Measurements from ENCODE around the gene PLLP. TPM values are rescaled to one million over a fixed set of nuclear protein-coding genes. Genes with fewer than 3 reads are reported as not detected.

The PLLP gene
- total and polyA plus RNA-seq, 9 of the 15 experiments (the other 6 are each of a cell fraction or from before 2014, with no cell fraction given): 0.09 to 0.96 (median 0.27) TPM

- in situ Hi-C loops (cut with MboI) (no loop called here), intact Hi-C loops (cut with micrococcal nuclease) (no loop called here)
- Histone ChIP-seq H3K4me1 (replicated peaks in 1 of 2; ENCODE audit: control insufficient read depth in 2 of 2, insufficient read depth in 2 of 2, low read length in 2 of 2) (no peaks in the 10 kb centered on the region), H3K4me3 (no peak overlapping the region), H4K20me1 (replicated peaks; ENCODE audit: control insufficient read depth, insufficient read depth, low read length) (no peaks in the 10 kb centered on the region), H3K27ac (ENCODE audit: extremely low read depth, low read depth, low read length) (no peak overlapping the region), H3K27me3 (ENCODE audit: control insufficient read depth in 2 of 2, insufficient read depth in 2 of 2, low read length in 2 of 2) (peaks cover 0 to 10% of the 10 kb centered on the region in 2 experiments; a peak in 2 of 5 replicates), H3K9me3 (replicated peaks; ENCODE audit: control insufficient read depth, insufficient read depth, low read depth, low read length) (no peaks in the 10 kb centered on the region), H2AFZ (ENCODE audit: low read depth, low read length) (no peak overlapping the region), H3K9ac (ENCODE audit: insufficient read depth in 1 of 2, low read depth in 2 of 2, low read length in 2 of 2) (no peak overlapping the region), H3K9me1 (ENCODE audit: control insufficient read depth, insufficient read depth, low read length) (no peaks in the 10 kb centered on the region), H3K4me2 (ENCODE audit: insufficient read depth, low read length) (no peak overlapping the region), H3K79me2 (ENCODE audit: control insufficient read depth, insufficient read depth, low read length) (no peaks in the 10 kb centered on the region), H3K36me3 (ENCODE audit: control insufficient read depth, insufficient read depth, low read length) (no peaks in the 10 kb centered on the region)
- TF ChIP-seq TBL1XR1 (IDR thresholded peaks at IDR 0.05; ENCODE audit: low read length in 2 of 2) (no peak), KDM1A (IDR thresholded peaks at IDR 0.05) (peak in 1 of 2 experiments; percentile 61; a peak in 1 of 4 replicates)
- POLR2A ChIA-PET: no interaction called here
- 0% methylated on average over 2 of the region's 2 CpGs for WGBS (ENCODE audit: insufficient coverage, low coverage, missing lambda C conversion rate)
- no TSS peak for BruUV-seq (replicated peaks)
- no peak for DNase-seq (ENCODE audit: extremely low read depth in 1 of 4, low spot score in 3 of 4)
- CTCF ChIA-PET (ENCODE audit: low intra/inter-chr PET ratio): no interaction called here
- FAIRE-seq: no peak
- ATAC-seq: no peak
These were observed 29.0 kb upstream of the PLLP start for GRCh38 chr16:57313509-57313908.

- Histone ChIP-seq H3K9me1 (ENCODE audit: control insufficient read depth, insufficient read depth, low read length) (no peaks in the 10 kb centered on the region), H3K4me1 (replicated peaks in 1 of 2; ENCODE audit: control insufficient read depth in 2 of 2, insufficient read depth in 2 of 2, low read length in 2 of 2) (peaks cover 0 to 3% of the 10 kb centered on the region in 2 experiments; a peak in 3 of 5 replicates), H3K9ac (ENCODE audit: insufficient read depth in 1 of 2, low read depth in 2 of 2, low read length in 2 of 2) (no peak overlapping the region), H3K27me3 (ENCODE audit: control insufficient read depth in 2 of 2, insufficient read depth in 2 of 2, low read length in 2 of 2) (peaks cover 2 to 32% of the 10 kb centered on the region in 2 experiments; a peak in 4 of 5 replicates), H3K4me3 (no peak overlapping the region), H3K27ac (ENCODE audit: extremely low read depth, low read depth, low read length) (no peak overlapping the region), H4K20me1 (replicated peaks; ENCODE audit: control insufficient read depth, insufficient read depth, low read length) (no peaks in the 10 kb centered on the region), H3K9me3 (replicated peaks; ENCODE audit: control insufficient read depth, insufficient read depth, low read depth, low read length) (no peaks in the 10 kb centered on the region), H2AFZ (ENCODE audit: low read depth, low read length) (no peak overlapping the region), H3K79me2 (ENCODE audit: control insufficient read depth, insufficient read depth, low read length) (no peaks in the 10 kb centered on the region), H3K36me3 (ENCODE audit: control insufficient read depth, insufficient read depth, low read length) (no peaks in the 10 kb centered on the region), H3K4me2 (ENCODE audit: insufficient read depth, low read length) (no peak overlapping the region)
- ATAC-seq (no peak), DNase-seq (ENCODE audit: extremely low read depth in 1 of 4, low spot score in 3 of 4) (peak in 1 of 4 experiments; percentile 3), FAIRE-seq (no peak)
- POLR2A ChIA-PET: interaction anchor here (1.2 kb wide), 1 partner anchor 9 kb away, joined by 4 read pairs; no protein-coding TSS in a partner anchor
- CTCF ChIA-PET (ENCODE audit: low intra/inter-chr PET ratio): no interaction called here
- no peak for TF ChIP-seq MITF (IDR thresholded peaks at IDR 0.05)
- no peak for TF ChIP-seq ZNF217 (CRISPR knock-in tag; IDR thresholded peaks at IDR 0.05)
- no peak for TF ChIP-seq RFX5 (IDR thresholded peaks at IDR 0.05; ENCODE audit: low read depth, low read length)
- no peak for TF ChIP-seq FOXP1 (CRISPR knock-in tag; IDR thresholded peaks at IDR 0.05)
- TF ChIP-seq NR2C2 (CRISPR knock-in tag; IDR thresholded peaks at IDR 0.05): no peak
- no peak for TF ChIP-seq NR2C2 (tag; IDR thresholded peaks at IDR 0.05)
- in situ Hi-C loops (cut with MboI): no loop called here
- no TSS peak for BruUV-seq (replicated peaks)
- 0% methylated on average over 3 of the region's 4 CpGs for WGBS (ENCODE audit: insufficient coverage, low coverage, missing lambda C conversion rate)
- intact Hi-C loops (cut with micrococcal nuclease): no loop called here
These were observed 26.3 kb upstream of the PLLP start for GRCh38 chr16:57310801-57311200.

Measured in K562 (cell line).